ENCODE measurements around the gene RELL1. TPM values are rescaled to one million over a fixed set of nuclear protein-coding genes. Genes with fewer than 3 reads are reported as not detected.

Gene RELL1
- total RNA-seq, 1 donor from 2014 or later, result 55.2 TPM

GRCh38 chr4:37620176-37620575 is 66.0 kb downstream of the RELL1 start:
- no peaks in the 10 kb centered on the region for H3K36me3 ChIP-seq (ENCODE audit: control insufficient read depth, insufficient read depth, low read length)
- no peaks in the 10 kb centered on the region for H3K27me3 ChIP-seq (ENCODE audit: control insufficient read depth, insufficient read depth, low read length)
- no peak for DNase-seq (ENCODE audit: low read depth)
- TF ChIP-seq CTCF (IDR thresholded peaks at IDR 0.05; ENCODE audit: insufficient read depth, low read length, poor library complexity, severe bottlenecking), result no peak
- H3K4me3 ChIP-seq (ENCODE audit: low read depth, low read length), result no peak overlapping the region

DNA sequence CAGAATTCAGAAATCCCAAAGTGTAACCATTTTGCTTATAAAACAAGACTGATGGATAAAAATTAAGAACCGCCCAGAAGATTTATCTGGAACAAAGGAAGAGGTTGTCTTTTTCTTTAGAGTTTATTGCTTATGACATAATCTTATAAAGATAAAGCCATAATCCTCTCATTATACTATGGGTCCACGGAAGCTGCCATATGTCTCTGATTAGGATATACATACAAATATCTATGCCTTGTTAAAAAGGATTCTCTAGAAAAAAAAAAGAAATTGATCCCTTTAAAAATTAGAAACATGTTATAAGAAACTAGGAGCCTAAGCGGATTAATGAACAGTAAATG is 70.5 kb downstream of the RELL1 start:
- TF ChIP-seq CTCF (IDR thresholded peaks at IDR 0.05; ENCODE audit: insufficient read depth, low read length, poor library complexity, severe bottlenecking), result no peak
- DNase-seq (ENCODE audit: low read depth), result no peak
- Histone ChIP-seq H3K4me3 (ENCODE audit: low read depth, low read length) (no peak overlapping the region), H3K36me3 (ENCODE audit: control insufficient read depth, insufficient read depth, low read length) (no peaks in the 10 kb centered on the region), H3K27me3 (ENCODE audit: control insufficient read depth, insufficient read depth, low read length) (no peaks in the 10 kb centered on the region)

DNA sequence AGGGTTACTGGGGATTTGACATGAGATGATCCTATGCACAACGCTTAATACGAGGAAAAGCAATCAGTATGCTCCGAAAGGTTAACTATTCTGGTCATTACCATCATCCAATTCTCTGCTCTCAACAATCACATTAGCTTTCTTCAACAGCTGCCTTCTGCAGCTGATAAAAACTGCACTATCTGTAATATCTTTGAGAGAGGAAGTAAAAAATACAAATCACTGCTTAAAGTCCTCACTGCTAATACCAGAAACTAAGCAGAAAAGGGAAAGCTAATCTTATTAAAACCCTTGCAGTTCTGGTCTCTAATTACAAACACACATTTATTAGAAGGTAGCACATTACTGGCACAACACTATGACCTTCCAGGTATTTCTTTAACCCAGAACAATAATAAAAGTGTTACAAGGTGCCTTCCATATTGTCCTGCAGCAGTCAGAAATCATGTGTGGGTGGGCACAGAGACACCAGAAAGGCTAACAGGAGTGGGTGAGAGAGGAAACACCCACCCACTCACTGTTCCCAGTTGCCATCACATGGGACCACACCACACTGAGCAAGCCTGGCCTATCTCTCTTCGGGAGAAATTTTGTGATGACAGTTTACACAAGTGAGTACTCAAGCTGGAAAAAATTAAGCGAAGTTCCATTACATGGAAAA is 71.0 kb downstream of the RELL1 start:
- no peaks in the 10 kb centered on the region for H3K27me3 ChIP-seq (ENCODE audit: control insufficient read depth, insufficient read depth, low read length)
- no peak for DNase-seq (ENCODE audit: low read depth)
- H3K4me3 ChIP-seq (ENCODE audit: low read depth, low read length), result no peak overlapping the region
- no peak for TF ChIP-seq CTCF (IDR thresholded peaks at IDR 0.05; ENCODE audit: insufficient read depth, low read length, poor library complexity, severe bottlenecking)
- H3K36me3 ChIP-seq (ENCODE audit: control insufficient read depth, insufficient read depth, low read length), result no peaks in the 10 kb centered on the region

GRCh38 chr4:37612811-37613210 is 73.4 kb downstream of the RELL1 start:
- TF ChIP-seq CTCF (IDR thresholded peaks at IDR 0.05; ENCODE audit: insufficient read depth, low read length, poor library complexity, severe bottlenecking), result no peak
- DNase-seq (ENCODE audit: low read depth), result no peak
- Histone ChIP-seq H3K36me3 (ENCODE audit: control insufficient read depth, insufficient read depth, low read length) (no peaks in the 10 kb centered on the region), H3K27me3 (ENCODE audit: control insufficient read depth, insufficient read depth, low read length) (no peaks in the 10 kb centered on the region), H3K4me3 (ENCODE audit: low read depth, low read length) (no peak overlapping the region)

GRCh38 chr4:37609626-37610025 is 76.5 kb downstream of the RELL1 start:
- TF ChIP-seq CTCF (IDR thresholded peaks at IDR 0.05; ENCODE audit: insufficient read depth, low read length, poor library complexity, severe bottlenecking), result no peak
- no peak for DNase-seq (ENCODE audit: low read depth)
- Histone ChIP-seq H3K36me3 (ENCODE audit: control insufficient read depth, insufficient read depth, low read length) (no peaks in the 10 kb centered on the region), H3K27me3 (ENCODE audit: control insufficient read depth, insufficient read depth, low read length) (no peaks in the 10 kb centered on the region), H3K4me3 (ENCODE audit: low read depth, low read length) (no peak overlapping the region)

GRCh38 chr4:37607018-37607417 is 79.2 kb downstream of the RELL1 start:
- no peak for TF ChIP-seq CTCF (IDR thresholded peaks at IDR 0.05; ENCODE audit: insufficient read depth, low read length, poor library complexity, severe bottlenecking)
- no peak for DNase-seq (ENCODE audit: low read depth)
- Histone ChIP-seq H3K4me3 (ENCODE audit: low read depth, low read length) (no peak overlapping the region), H3K36me3 (ENCODE audit: control insufficient read depth, insufficient read depth, low read length) (no peaks in the 10 kb centered on the region), H3K27me3 (ENCODE audit: control insufficient read depth, insufficient read depth, low read length) (no peaks in the 10 kb centered on the region)
